GM23248 (cell line): ENCODE results near the gene FAM219B.

Experiments used
- EZH2 ChIP-seq: fragments of 200-600 bp; sonication (generic); IDR thresholded peaks from 2 replicates; pipeline ENCODE4 v1.6.1; 2018; ENCODE audit warnings: antibody characterized with exemption, mild to moderate bottlenecking; ENCODE audit not compliant: insufficient read depth, poor library complexity, severe bottlenecking
- EZH2phosphoT487 ChIP-seq: fragments of 200-600 bp; sonication (generic); IDR thresholded peaks from 2 replicates; pipeline ENCODE4 v1.6.1; 2018; ENCODE audit warnings: antibody characterized with exemption, moderate library complexity, mild to moderate bottlenecking, low read depth; ENCODE audit not compliant: insufficient read depth

DNA sequence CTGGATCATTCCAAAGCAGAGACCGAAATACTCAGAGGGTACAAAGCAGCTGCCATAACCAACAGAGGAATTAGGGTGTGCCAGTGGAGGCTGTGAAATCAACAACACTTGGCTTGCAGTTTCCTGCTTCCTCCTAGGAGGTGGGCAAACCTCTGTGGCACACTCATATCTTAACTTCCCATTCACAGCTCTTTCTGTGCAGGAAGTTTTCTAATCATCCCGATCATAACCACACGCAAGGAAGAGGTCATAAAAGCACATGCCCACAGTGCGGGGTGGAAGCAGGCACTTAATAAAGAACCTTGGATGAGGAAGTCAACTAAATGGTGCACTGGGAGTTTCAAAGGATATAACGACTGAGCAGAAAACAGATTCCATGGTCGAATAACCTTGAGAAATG lies 38.6 kb downstream of the FAM219B start:
- no peak for TF ChIP-seq EZH2phosphoT487
- TF ChIP-seq EZH2 = no peak
